HK-2 (cell line): Measurements from ENCODE around the gene BCORL1.
A peak's percentile ranks its signal among the peaks of the same experiment; 100 is the strongest.

Experiments
- DNase-seq: peaks from one replicate; pipeline ENCODE4 v3.0.0-alpha.2; 2018; ENCODE audit not compliant: unreplicated experiment

Gene BCORL1

GRCh38 chrX:130066975-130067615 is 84.7 kb downstream of the BCORL1 start:
- DNase-seq: no peak

- DNase-seq: no peak
These were observed 89.3 kb downstream of the BCORL1 start for GRCh38 chrX:130071611-130072344.

GRCh38 chrX:130072345-130072740 is 89.9 kb downstream of the BCORL1 start:
- DNase-seq: no peak

- no peak for DNase-seq
These were observed 93.3 kb downstream of the BCORL1 start for GRCh38 chrX:130075777-130076176.

GRCh38 chrX:130079824-130080406 is 97.5 kb downstream of the BCORL1 start:
- DNase-seq: peak; percentile 44

GRCh38 chrX:130080791-130081367 is 98.4 kb downstream of the BCORL1 start:
- no peak for DNase-seq

- no peak for DNase-seq
These were observed 99.1 kb downstream of the BCORL1 start for GRCh38 chrX:130081421-130082045.

- DNase-seq: no peak
These were observed 100.0 kb downstream of the BCORL1 start for GRCh38 chrX:130082244-130083106.

GRCh38 chrX:130083107-130083490 is 100.7 kb downstream of the BCORL1 start:
- no peak for DNase-seq

- no peak for DNase-seq
These were observed 101.4 kb downstream of the BCORL1 start for GRCh38 chrX:130083656-130084382.

GRCh38 chrX:130084631-130085237 is 102.3 kb downstream of the BCORL1 start:
- DNase-seq: no peak

GRCh38 chrX:130085551-130086446 is 103.4 kb downstream of the BCORL1 start:
- DNase-seq: no peak

GRCh38 chrX:130086447-130087206 is 104.2 kb downstream of the BCORL1 start:
- no peak for DNase-seq

- no peak for DNase-seq
These were observed 107.9 kb downstream of the BCORL1 start for GRCh38 chrX:130090364-130090763.

GRCh38 chrX:130091980-130092522 is 109.6 kb downstream of the BCORL1 start:
- DNase-seq: peak; percentile 39

GRCh38 chrX:130093271-130093670 is 110.8 kb downstream of the BCORL1 start:
- no peak for DNase-seq

- no peak for DNase-seq
These were observed 112.3 kb downstream of the BCORL1 start for GRCh38 chrX:130094696-130095095.
